RPMI8226 (cell line): Measurements from ENCODE around the gene DBN1.
A peak's percentile ranks its signal among the peaks of the same experiment; 100 is the strongest.

Source experiments
- DNase-seq: peaks from one replicate; pipeline ENCODE4 v3.0.0-alpha.2; 2015

DBN1 gene

DNA sequence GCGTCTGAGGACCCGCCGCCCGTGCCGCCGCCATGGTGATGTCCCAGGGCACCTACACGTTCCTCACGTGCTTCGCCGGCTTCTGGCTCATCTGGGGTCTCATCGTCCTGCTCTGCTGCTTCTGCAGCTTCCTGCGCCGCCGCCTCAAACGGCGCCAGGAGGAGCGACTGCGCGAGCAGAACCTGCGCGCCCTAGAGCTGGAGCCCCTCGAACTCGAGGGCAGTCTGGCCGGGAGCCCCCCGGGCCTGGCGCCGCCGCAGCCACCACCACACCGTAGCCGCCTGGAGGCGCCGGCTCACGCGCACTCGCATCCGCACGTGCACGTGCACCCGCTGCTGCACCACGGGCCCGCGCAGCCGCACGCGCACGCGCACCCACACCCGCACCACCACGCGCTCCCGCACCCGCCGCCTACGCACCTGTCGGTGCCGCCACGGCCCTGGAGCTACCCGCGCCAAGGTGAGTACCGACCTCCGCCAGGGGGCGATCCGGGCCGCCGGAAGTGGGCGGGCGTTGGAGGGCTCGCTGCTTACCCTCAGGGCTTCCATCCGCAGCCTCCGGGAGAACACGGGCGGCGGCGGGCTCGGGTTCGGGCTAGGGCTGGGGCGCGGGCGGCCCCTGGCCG, 18.3 kb downstream of the DBN1 start:
- DNase-seq, result peak; percentile 94

DNA sequence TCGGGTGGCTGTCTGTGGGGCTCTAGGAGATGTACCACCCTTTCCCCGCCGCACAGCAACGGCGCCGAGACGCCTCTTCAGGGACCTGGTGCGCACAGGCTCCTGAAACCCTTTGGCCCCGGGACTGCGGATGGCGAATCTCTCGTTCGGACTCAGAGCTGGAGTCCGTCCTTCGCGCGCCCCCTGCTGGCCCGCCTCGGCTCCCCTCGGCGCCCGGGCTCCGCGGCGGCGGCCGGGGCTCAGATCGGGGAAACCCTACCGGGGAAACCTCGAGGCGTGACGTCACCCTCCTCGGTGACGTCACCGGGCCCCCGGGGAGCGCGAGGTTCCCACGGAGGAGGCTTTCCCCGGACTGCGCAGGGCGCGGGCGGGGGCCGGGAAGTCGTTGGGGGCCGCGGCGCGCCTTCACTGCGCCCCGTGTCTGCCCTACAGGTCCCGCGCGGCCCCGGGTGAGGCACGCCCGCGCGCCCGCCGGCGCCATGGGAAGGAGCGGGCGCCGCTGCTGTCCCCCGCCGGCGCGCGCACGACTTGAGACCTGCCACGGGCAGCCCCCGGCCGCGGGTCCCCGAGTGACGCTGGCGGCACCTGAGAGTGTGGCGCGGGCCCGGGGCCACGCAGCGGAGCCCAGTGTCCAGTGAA, 18.9 kb downstream of the DBN1 start:
- DNase-seq, result peak; percentile 94

DNA sequence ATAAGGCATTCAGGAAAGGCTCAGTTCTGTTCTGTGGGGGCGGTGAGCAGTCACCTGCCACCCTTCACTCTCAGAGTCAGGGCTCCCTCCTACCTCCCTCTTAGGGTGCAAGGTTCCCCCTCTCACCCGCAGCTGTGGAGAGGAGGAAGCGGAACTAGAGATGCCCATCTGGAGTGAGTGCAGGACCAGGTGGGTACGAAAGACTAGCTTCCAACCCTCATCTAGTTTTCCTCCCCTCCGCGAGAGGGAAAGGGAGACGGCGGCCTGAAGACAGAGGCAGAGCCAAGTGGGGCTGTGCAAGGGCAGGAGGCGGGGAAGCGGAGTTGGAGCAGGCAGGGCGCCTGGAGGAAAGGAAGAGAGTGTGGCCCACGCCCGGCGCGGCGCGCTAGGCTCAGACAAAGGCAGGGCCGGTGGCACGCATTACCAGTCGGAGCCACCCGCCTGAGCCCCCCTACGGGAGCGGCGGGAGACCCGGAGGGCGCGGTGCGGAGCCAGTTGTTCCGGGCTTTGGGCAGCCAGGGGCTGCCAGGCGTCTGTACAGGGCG, 19.5 kb downstream of the DBN1 start:
- DNase-seq, result peak; percentile 69

DNA sequence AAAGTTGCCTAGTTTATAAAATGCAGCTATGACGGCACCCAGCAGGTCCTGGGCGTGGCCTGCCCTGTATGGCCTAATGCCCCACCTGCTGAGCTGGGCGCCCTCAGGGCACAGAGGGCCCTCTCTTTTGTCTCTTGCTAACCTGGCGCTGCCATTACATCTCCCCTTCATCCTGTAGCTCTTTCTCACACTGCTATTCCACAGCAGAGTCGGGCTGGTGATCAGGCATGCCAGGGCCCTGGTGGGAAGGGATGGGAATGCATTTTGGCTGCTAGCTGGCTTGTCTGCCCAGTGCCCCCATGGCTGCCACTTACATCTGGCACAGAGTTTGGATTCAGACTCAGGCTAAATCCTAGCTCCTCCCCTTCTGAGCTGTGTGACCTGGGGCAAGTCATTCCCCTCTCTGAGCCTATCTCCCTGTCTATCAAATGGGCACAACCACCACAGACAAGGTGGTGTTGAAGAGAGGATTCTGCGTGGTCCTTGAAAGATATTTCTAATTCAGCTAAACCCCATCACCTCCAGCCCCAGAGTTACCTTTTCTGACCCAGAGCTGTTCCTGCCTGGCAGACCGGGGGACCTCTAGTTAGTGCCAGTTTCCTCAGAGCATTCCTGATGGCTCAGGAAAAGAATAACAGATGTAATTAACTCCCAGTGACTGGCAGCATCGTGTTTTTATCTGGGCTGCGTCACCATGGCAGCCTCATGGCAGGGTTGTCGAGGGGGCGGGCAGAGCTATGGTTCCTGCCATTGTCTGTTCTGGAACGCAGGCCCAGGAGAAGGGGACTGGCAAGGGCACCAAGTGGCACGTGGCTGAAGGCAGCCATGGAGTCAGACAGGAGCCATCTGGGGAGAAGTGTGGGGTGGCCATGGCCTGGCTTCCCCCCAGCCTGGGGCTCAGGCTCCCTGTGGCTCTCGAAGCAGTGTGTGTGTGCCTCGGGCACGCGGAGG, 20.5 kb downstream of the DBN1 start:
- no peak for DNase-seq

DNA sequence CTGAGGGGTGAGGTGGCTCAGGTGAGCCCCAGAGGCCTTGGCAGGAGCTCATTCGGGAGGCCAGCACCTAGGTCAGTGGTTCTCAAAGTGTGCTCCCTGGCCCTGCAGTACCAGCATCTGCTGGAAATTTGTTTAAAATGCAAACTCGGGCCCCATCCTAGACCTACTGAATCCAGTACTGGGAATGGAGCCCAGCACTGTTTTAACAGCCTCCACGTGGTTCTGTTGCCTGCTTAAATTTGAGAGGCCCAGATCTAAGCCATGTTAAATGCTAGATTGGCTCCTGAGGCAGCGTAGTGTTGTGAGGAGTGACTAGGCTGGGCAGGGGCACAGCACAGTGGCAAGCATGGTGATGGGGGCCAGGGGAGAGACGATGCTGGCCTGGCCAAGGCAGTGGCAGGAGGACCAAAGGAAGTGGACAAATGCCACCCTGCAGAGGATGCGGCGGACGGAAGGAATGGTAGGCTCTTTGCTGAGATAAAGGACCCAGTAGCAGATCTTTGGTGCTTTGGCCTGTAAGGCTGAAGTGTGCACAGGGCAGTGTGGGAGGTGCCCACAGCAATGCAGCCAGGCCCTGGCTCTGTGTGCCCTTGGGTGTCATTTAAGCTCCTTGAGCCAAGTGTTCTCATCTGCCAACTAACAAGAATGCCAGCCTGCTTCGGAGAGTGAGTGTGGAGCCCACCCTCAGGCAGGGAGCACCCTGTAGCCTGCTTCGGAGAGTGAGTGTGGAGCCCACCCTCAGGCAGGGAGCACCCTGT, 22.6 kb downstream of the DBN1 start:
- no peak for DNase-seq

DNA sequence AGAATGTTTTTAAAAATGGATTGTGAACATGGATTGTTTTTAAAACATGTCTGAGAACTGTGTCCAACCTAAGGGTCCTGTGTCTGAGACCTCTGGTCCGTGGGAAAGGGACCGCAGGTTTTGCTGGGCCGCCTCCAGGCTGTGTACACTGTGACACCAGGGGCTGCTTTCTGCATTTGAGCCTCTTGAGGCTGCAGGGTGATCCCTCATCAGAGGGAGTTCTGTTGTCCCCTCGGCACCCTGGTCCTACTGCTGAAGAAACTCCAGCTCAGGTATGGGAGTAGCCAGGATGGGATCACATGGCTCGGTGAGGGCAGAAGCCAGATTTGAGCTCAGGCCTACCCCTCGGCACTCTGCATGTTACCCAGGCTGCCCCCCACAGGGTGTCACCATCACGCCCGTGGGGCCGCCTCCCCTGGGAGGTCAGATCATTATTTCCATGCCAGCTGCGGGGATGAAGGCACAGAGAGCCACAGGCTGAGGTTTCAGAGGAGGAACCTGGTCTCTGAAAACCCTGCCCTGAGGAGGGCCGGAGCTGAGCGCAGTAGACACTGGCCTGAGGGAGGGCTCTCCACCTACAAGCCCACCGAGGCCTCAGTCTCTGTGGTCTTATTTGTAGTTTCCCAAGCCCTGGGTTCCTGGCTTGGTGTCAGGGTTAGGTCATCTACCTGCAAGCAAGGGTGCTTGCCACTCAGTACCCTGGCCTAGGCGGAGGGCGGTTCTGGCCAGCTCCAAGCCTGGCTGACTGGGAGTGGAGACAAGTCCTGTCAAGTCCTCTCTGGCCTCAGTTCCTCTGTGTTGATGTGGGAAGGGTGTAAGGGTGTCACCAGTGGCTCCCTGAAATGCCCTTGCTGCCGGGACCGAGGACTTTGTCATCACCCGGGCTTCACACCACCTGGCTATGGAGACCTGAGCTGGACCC, 24.0 kb downstream of the DBN1 start:
- DNase-seq, result no peak

DNA sequence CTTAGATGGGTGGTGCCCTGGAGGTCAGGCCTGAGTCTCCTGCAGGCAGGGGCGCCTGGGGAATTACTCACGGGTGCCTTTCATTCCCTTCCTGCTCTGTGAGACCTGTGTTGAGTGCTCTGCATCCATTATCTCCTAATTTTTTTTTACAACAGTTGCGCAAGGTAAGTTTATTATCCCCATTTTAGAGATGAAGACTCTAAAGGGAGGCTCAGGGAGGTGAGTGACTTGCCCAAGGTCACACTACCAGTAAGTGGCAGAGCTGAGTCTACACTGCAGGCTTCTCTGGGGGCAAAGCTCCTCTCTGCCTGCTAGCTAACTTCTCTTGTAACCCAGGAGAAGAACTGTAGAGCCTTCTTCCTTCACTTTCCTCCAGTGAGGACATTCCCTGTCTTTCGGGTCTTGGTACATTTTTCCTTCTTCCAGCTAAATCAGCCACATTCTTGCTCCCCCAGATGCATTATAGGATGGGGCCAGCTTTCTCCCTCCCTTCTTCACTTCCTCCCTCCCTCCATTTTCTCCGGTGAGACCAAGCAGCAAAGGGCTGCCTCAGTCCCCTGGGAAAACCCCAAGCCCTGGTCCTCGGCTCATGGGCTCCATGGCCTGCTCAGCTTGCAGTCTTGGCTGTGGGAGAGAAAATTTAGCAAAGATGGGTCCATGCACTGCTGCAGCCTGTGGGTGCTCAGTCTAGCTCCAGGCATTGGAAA, 25.0 kb downstream of the DBN1 start:
- peak; percentile 42 for DNase-seq

DNA sequence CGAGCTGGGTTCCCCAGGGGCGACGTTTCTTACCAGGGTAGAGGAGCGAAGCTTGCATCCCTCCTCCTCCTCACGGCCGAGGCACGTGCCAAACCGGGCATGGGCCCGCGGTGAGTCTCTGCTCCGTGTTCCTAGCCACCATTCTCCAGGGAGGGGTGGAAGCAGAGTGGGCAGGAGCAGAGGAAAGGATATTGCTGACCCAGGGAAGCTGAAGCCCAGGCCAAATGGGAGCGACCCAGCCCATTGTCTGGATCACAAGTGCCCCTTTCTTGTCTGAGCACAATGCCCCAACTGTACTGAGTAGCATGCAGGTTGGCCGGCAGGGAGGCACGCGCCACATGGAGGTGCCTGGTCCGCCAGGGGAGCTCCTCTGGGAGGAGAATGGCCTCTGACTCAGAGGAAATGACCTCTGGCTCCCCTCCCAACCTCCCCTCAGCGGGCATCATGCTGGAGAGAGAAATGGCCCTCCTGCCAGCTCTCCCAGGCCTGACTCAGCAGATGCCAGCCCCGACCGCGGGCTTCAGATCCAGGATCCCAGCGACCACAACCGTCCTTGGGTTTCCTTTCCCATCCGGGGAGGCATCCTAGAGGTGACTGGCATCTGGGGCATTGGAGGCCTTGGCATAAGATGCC, 25.7 kb downstream of the DBN1 start:
- peak; percentile 76 for DNase-seq

DNA sequence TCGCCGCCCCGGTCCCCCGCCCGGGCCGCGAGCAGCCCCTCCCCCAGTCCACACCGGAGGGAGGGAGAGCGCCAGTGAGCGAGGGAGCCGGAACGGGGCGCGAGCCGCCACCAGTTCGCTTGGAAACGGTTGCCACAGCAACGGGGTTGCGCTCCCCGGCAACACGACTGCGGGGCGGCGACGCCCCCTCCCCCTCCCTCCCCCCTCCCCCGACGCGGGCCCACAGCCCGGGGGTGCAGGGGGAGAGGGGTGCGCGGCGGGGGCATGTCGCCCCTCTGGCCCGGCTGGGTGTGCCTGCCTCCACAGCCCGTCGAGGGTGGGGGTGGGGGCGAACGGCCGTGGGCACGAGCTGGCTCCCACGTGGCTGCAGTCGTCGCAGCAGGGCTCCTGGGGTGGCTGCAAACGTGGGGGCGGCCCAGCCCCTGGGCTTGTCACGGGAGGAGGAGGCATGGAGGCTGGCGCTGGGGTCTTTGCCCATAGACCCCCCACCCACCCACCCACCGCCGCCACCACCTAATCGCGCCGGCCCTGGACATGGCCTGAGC, 26.3 kb downstream of the DBN1 start:
- DNase-seq, result peak; percentile 89

DNA sequence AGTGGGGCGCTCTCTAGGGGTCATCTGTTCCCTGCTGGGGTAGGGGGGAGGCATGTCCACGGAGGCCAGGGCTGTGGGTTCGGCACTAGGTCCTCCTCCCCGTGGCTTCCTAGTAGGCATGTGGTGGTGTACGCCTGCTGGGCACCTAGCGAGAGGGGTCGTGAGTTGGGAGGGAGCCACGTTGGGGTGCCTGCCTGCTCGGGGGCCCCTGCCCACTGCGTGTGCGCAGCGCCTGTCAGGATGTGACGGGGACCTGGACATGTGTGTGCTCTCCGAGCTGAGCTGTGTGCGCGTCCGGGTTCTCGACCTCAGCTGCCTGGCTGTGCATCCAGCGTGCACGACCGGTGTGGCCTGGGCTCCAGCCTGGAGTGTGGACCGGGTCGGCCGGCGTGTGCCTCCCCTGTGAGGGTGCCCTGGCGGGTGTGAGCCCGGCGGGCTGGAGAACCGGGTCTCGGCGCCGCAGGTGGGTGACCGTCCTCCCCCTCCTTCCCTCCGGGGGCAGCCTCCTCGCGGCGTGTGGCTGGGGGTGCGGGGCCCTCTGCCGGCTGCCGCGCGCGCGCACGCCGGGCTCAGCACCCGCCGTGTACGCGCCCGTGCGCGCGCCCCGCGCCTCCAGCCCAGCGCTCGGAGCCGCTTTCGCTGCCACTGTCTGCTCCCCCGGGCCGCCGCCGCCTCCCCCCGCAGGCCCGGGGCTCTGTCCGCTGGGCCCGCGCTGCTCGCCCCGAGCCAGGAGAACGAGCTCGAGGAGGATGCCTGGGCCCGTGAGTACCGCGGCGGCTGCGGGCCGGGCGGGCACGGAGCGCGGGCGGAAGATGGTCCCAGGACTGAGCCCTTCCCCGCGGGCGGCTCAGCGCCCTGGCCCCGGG, 27.0 kb downstream of the DBN1 start, which contains the start of gene PRR7:
Gene PRR7 (plus strand): TSS at position 615 of the 866 bp plus-strand sequence. CDS start 8,254 bp downstream, outside the sequence.
- DNase-seq, result peak; percentile 87

DNA sequence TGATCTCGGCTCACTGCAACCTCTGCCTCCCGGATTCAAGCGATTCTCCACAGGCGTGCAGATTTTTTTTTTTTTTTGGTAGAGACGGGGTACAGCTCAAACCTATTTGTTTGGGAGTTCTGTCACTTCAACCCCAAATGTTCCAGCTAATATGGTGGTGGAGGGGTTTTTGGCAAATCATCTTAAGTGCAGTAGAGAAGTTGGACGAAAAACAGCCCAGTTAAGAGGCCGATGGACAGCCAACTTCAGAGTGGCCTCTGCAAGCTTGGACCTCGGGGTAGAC, 27.6 kb downstream of the DBN1 start:
- DNase-seq, result no peak

DNA sequence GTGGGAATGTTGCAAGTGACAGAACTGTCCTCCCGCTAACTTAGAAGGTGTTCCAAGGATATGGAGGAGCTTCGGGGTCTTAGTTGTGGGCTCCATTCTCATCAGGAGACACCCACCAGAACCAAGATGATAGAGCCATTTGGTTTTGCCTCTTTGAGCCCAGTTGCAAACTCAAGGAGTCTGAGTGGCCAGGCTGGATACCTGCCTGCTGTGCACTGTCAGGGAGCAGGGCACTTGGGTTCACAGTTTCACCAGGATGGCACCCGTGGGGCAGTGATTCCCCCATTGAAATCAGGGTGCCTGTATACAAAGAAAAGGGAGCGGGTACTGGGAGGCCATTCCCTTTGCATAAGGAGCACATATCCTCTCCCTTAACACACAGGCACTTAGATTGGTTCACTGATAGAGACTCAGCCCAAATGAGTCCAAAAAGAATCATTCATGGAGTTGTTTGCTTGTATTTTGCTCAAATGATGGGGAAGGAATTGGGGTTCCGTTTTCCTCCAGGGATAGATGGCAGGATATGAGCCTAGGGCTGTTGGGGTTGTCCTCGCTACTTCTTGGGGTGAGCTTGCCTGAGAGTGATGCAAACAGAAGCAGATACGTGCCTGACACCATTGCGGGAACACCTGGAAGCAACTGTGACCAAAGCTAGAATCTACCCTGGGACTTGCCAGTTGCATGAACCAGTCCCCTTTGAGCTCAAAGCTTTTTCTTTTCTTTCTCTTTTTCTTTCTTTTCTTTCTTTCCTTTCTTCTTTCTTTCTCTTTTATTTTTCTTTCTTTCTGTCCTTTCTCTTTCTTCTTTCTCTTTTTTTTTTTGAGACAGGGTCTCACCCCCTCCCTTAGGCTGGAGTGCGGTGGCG, 28.1 kb downstream of the DBN1 start:
- DNase-seq, result peak; percentile 25

DNA sequence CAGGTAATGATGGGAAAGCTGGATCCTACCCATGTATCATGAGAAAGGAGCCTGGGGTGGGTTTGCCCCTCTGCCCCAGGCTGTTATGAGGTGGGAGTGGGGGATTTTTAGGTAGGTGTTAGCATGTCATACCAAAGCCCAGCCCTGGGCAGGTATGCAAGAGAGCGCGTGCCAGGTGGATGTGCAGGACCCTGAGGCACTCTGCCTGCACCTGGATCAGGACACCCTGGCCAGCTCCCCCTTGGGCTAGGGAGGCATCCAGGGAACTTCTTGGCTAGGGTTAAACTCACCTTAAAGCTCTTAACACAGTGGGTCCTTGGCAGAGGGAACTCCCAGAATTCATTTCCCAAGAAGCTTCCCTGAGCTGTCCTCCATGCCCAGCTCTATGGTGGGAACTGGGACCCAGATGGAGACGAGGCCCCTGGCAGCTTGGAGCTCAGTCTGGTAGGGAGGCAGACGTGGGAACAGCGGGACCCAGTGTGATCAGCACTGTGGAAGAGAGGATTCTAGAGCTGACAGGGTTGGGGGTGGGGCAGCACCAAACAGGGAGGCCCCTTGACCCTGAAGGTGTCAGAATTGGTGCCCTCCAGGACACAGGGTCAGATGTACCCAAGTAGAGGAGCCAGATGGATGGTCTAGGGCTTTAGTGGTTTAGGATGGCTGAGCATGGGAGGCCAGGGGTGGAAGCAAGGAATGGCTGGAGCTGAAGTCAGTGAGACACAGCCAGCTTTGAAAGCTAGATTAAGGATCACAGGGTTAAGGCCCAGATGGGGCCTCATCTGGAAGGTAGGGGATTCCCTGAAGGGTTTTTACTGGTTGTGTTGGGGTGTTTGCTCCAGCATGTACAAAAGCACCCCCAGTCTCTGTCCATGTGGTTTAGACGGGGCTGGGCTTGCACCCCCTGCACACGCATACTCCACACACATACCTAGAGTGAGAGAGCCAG, 29.1 kb downstream of the DBN1 start:
- DNase-seq, result no peak

DNA sequence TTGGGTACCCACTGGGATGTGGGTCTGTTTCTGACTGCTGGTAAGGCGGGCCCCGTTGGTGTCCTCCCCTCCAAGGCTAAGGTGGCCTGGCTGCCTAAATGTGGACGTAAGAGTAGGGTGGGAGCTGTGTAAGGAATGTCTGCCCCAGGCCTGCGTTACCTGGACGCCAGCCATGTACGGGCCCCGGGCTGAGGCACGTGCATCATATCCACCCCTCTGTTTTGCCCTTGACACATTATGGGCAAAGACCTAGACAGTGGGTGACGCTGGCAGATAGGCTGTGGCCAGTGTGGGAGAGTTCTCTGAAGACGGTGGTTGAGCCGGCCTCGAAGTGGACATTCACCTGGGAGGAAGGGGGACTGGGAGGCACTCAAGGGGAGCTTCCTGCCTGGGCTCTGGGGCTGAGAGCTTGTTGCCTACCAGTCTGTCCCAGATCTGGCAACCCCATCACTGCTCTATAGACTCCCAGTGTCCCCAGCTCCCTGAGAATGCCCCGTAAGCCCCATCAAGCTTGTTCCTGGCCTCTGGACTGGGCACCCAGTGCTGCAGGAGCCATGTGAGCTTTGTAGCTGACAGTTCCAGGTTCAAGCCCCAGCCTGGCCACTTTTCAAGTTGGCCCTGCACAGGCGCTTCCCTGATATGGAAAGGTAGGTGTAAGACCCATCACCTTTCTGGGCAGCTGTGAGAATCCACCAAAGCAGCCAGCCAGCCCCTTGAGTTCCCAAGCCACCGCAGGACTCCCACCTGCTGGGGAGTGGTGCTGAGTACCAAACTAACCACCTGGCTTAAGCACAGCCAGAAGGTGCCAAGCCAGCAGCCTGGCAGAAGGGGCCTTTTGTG, 30.1 kb downstream of the DBN1 start:
- no peak for DNase-seq

DNA sequence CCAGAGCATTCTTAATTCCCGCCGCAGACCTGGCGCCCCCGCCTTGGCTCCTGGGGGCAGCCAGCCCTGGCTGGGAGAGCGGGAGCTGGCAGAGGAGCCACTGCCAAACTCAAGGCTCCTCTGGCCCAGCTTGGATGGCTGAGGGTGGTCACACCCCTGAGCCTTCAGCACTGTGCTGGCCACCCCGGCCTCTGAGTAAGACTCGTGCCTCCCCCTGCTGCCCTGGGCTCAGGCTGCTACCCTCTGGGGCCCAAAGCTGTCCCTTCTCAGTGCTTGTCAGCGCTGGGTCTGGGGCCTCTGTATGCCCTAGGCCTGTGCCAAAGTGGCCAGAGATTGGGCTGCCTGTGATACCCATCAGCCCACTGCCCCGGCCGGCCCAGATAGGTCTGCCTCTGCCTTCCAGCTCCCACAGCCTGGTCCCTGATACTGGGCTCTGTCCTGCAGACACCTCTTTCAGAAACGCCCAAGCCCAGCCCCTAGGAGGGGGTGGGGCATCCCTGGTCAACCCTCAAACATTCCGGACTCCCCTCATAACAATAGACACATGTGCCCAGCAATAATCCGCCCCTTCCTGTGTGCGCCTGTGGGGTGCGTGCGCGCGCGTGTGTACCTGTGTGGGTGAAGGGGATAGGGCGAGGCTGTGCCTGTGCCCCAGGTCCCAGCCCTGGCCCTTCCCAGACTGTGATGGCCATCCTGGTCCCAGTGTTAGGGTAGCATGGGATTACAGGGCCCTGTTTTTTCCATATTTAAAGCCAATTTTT, 31.2 kb downstream of the DBN1 start:
- DNase-seq, result no peak
